Epidermal melanocyte (primary cell): ENCODE data around the gene TPX2.
"Not testable (repeated sequence)": the region's sequence is repeated elsewhere in the genome, so short reads cannot be mapped to it uniquely, and the experiment has no call there.

Experiments
- DNase-seq: peaks from one replicate; pipeline ENCODE4 v3.0.0; 2011; ENCODE audit warnings: low spot score; ENCODE audit not compliant: insufficient read length

The TPX2 gene

DNA sequence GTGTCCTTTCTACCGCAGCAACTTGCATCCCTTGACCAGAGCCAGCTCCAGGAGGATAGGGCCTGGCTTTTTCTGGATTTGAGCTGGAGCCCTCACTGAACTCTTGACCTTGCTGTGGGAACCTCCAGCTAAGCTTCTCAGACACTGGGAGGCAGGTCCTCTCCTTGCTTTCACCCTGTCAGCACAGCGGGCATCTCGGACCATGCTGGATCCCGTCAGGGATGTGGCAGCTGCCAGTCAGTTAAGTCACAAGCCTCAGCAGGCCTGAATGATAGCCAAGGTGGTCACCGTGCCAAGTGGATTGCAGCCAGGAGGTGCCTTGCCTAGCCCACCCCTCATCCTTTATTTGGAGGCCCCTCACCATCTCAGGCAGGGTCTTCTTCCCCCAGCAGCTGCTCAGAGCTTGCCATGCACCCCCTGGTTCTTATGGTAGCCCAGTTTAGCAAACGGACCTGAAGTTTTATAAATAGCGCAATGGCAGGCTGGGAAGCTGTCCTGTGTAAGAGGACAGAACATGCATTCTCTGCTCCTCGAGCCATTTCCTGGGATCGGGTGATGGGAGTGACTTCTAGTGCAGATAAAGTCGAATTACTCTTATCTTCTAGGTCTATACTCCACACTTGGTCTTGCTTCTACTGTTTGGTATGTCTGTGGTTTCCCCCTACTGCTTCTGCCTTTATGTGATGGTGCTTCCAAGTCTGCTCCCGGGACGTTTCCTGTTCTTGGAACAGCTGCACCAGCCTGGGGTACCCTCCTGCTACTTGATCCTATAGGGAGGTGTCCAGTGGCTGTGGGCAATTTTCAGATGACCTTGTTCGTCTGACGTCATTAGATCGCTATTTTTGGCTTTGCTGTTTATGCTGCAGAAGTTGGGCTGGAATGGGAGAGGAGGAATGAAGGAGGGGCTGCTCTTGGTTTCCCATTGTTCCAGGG, 73.0 kb downstream of the TPX2 start:
- DNase-seq = no peak

DNA sequence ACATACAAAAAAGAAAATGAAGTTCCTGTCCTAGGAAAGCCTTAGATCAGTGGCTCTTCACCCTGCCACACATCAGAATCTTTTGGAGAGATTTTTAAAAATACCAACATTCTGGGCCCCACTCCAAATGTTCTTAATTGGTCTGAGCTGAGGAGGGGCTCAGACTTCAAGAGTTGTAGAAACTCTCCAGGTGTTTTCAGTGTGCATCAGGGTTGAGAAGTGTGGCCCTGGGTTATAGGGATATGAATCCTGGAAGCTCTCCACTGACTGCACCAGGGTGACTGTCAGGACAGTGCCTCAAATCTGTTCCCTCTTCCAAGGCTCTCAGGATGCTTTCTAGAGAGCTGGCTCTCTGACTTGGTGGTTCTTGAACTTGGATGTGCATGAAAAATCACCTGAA, 74.5 kb downstream of the TPX2 start:
- no peak for DNase-seq

DNA sequence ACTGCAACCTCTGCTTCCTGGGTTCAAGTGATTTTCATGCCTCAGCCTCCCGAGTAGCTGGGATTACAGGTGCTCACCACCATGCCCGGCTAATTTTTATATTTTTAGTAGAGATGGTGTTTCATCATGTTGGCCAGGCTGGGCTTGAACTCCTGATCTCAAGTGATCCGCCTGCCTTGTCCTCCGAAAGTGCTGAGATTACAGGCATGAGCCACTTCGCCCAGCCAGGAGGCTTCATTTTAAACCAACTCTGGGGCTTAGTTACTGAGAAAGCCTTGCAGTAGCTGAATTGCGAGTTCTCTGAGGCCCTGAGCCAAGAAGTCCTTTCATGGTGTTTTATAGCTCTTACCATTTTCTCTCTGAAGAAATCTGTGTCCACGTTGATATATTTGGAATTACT, 75.1 kb downstream of the TPX2 start:
- not testable (repeated sequence) for DNase-seq

DNA sequence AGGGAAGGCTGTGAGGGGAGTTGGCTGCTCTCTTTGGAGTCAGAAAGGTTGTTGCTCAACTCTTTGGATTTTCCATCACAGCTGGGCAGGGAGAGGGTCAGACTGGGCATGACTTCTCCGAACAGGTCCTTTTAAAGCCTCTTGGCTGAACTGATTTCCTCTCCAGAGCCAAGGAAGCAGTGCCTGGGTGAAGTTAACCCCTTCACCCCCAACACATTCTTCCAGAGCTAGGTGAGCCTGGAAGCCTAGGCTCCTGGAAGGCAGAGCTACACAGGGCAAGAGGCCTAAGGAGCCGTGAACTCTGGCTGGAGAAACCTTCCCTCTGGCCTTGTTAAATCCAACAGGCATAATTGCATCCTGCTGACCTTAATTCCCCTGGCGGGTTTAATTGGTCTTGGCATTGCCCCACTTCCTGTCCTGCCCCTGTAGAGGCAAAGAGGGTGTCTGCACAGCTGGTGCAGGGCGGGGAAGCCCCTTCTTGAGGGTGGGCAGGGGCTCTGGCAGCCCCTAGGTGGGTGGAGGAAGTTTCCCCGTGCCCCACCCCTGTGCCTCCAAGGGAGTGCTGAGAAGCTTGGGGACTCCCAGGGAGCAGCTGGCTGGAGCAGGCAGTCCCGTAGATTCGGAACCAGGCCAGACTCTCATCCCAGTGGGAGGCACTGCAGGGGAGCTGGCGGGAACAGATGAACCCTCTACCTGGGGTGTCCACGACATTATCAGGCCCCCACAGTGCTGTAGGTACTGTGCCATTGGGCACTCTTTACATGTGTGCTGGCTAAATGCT, 76.5 kb downstream of the TPX2 start:
- no peak for DNase-seq

DNA sequence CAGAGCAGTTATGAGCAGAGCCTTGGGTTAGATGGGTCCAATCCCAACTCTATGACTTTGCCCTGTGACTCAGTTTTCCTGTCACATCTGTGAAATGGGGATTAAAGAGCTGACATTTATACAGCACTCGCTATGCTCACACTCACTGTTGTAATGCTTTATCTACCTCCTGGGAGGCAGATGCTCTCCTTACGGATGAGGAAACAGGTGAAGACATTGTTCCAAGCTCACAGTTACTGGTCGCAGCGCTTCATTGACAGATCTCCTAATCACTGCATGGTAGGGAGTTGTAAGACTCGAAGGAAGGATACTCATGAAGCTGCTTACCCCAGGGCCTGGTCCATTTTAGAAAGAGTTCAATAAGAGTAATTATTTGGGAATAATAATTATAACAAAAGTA, 77.1 kb downstream of the TPX2 start:
- DNase-seq = no peak

DNA sequence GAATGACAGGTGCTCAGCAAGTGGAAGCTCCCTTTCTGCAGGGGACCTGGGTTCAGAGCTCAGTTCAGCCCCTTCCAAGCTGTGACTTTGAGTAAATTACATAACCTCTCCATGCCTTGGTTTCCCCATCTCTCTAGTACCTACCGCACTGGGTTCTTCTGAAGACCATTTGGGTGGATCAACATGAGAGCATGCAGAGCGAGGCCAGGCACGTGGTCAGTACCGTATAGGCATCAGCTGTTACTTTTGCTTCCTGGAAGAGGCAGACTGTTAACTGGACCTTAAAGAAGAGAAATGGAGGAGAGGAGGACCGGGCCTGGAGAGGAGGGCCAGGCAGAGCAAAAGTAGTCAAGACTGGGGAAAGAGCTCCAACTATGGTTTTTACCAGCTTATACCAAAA, 78.4 kb downstream of the TPX2 start:
- no peak for DNase-seq

DNA sequence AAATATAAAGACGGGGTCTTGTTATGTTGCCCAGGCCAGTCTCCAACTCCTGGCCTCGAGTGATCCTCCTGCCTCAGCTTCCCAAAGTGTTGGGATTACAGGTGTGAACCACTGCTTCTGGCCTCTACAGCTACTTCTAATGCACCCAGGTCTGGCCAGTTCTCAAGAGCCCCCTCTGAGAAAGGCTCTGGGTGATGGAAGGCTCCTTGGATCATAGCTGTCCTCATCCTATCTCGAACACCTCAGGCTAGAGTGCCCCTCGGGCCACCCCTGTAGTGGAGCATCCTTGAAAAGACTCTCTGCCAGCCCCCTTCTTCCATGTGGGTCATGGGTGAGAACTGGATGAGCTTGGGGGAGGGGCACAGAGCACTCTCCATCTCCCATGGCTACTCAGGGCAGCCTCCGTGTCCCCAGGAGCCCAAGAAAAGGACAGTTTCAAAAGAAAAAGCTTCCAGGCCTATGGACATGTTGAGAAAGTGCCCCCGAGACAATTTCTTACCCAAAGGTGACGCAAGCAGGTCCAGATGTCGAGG, 79.4 kb downstream of the TPX2 start:
- no peak for DNase-seq

DNA sequence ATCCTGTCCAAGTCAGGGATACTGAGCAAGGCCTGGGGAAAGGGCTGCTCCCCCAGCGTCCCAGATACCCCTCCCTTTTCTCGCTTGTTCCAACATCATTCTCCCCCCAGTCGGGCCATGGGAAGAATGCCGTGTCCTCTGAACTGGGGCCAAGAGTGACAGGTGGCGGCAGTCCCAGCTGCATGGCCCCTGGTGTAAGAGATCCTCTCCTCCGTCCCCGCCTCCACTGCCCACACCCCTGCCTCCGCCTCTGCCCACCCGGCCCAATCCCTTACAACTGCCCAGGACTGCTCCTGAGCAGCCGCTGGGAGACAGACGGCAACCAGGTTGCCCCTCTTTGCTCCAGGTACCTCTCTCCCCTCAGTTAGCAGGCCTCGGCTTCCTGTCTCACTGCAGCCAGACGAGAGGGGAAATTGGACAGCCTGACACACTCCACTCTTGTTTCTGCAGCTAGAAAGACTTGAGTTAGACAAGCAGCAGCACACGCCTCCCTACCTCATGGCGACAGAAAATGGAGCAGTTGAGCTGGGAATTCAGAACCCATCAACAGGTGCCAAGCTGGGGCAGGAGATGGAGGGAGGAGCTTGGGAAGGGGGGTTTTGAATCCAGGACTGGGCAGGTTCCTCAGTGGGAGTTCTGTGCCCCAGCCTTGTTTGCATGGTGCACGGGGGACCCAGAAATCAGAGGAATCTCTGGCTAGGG, 80.1 kb downstream of the TPX2 start, which contains the start of gene MYLK2:
Gene MYLK2, plus strand, starts transcription at position 274 of the 702 bp plus-strand sequence. Its CDS starts 225 bp downstream, at position 499.
- no peak for DNase-seq

DNA sequence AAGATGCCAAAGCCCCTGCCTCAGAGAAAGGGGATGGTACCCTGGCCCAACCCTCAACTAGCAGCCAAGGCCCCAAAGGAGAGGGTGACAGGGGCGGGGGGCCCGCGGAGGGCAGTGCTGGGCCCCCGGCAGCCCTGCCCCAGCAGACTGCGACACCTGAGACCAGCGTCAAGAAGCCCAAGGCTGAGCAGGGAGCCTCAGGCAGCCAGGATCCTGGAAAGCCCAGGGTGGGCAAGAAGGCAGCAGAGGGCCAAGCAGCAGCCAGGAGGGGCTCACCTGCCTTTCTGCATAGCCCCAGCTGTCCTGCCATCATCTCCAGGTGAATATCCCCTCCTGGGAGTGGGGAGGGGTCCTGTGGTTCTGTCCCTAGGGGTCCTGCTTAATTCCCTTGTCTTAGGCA, 81.1 kb downstream of the TPX2 start:
- no peak for DNase-seq

DNA sequence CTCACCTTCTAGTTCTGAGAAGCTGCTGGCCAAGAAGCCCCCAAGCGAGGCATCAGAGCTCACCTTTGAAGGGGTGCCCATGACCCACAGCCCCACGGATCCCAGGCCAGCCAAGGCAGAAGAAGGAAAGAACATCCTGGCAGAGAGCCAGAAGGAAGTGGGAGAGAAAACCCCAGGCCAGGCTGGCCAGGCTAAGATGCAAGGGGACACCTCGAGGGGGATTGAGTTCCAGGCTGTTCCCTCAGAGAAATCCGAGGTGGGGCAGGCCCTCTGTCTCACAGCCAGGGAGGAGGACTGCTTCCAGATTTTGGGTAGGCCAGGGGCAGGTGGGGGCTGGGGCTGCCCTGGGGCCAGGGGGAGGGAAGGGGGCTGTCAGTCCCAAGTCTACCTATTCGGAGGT, 82.3 kb downstream of the TPX2 start:
- DNase-seq = no peak

DNA sequence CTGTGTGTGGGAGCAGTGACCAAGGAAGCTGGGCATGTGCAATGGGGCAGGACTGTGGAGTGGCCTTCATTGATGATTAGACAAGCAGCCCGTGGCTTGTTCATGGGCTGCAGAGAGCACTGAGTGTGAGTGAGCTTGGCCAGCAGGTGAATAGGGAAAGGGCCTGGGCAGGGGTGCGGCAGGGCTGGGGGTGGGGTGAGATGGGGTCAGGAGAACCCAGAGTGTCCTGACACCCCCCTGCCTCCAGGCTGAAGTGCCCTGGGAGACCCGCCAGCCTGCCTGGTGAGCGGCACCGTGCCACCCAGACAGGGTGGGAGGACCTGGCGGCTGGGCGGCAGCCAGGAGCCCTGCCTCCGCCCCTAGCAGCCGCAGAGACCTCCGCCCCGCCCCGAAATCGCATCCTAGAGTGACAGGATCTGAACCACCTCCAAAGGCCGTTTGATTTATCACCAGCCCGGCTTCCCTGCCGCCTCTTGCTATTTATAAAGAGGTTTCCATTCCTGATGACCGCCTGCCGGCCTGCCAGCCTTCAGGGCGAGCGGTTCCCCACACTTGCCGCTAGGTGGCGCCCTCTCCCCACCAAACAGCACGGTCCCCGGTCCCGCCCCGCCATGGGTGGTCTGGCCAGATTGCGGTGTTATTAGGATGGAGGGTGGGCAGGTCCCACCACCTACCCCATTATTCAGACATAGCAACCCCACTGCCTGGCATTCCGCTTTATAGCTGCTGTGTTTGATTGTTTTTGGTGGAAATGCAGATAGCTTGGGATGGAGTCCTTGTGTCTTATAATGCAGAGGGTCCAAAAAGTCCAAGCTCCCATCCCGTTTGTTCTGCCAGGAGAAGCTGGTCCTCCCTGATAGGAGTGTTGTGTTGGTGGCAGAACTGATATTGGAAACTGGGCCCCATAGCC, 83.6 kb downstream of the TPX2 start:
- DNase-seq = peak; percentile 80

DNA sequence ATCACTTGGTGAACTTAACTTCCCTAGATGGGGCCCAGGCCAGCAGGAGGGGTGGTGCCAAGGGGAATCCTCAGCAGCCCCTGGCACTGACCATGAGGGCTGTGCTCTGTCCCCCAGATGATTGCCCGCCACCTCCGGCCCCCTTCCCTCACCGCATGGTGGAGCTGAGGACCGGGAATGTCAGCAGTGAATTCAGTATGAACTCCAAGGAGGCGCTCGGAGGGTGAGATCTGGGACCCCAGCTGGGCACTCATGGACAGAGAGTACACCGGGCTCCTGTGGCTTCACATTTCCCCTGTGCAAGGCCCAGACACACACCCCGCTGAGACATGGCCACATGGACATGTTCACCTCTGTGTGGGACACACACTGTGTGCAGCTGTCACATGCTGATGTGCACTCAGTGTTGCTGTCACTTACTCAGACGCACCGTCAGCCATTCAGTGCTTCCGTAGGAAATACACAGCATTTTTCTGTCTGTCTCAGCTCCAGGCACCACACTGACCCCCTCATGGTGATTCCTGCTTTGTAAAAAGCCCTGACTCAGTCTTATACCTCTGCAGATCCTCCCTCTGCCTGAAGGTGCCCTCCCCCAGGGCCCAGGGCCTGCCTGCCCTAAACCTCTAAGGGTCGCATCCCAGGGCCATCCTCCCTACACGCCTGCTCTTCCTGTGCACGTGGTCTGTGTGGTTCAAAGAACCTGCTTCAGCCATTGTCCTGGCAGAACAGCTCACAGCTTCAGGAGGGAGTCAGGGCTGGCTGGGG, 84.5 kb downstream of the TPX2 start:
- no peak for DNase-seq

DNA sequence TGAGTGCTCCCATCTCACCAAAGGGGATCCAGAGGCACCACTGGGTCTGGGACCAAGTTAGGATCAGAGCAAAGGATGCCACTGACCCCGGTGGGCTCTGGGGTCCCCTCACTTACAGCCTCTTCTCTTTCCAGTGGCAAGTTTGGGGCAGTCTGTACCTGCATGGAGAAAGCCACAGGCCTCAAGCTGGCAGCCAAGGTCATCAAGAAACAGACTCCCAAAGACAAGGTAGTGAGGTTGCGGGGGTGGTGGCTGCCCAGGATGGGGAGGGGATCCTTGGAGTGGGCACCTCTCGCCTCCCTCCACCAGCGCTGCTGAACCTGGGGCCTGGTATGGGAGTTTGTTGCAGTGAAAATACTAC, 85.0 kb downstream of the TPX2 start:
- no peak for DNase-seq

DNA sequence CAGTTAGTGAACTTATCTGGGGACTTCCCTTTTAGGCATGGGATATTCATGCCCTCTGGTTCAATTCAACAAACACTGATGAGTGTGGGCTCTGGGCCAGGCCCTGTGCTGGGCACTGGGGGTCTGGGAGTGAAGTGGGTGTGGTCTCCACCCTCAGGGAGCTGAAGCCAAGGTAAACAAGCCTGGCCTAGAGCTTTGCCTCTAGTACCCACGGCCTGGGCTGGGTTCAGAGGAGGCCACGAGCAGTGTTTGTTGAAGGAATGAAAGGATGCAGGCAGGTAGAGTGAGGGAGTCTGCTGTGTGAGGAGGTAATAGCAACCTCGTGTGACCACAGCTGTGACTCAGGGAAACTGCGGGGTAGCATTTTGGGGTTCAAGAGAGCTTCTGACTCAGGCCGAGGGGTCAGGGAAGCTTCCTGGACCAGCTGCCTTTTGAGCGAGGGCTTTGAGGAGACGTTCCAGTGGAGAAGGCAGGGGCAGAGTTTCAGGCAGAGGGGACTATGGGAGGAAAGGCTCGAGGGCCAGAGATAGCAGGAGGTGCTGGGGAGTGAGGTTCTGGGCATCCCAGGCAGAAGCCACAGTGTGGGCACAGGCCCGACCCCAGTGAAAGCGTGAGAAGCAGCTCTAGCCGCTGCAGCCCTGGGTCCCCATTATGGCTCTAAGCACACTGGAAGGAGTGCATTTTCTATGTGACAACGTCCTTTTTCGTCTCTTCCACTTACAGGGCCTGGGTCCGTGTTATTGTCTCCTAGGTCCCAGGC, 85.6 kb downstream of the TPX2 start:
- no peak for DNase-seq

DNA sequence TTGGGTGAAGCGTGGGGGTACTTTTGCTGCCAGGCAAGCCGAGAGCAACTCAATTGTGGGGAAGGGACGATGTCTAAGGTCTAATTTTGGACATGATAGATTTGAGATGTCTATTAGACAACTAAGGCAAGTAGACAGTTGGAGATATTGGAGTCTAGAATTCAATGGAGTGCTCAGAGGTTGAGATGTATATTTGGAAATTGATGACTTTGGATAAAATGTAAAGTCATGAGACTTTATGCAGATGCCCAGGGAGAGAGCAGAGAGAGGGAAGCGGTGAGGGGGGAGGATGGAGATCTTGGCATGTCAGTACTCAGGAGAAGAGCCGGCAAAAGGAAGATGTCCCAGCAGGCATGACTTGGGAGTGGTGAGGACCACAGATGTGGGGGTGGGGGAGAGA, 87.0 kb downstream of the TPX2 start:
- DNase-seq = no peak

DNA sequence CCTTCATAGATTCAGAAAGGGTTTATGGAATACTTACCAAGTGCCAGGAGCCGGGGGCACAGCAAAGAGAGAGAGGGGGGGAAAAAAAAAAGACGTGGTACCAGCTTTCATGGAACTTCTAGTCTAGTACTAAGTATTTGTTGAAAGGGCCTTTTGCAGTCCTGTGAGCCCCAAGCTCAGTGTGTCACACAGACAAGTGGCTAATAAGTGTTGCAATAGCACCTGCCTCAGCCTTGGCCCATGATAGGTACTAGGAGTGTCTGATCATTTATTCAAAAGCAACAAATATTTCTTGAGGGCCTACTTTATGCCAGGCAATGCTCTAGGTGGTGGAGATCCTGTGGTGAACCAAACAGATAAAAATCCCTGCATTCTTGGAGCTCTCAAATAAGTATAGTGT, 88.0 kb downstream of the TPX2 start:
- no peak for DNase-seq

DNA sequence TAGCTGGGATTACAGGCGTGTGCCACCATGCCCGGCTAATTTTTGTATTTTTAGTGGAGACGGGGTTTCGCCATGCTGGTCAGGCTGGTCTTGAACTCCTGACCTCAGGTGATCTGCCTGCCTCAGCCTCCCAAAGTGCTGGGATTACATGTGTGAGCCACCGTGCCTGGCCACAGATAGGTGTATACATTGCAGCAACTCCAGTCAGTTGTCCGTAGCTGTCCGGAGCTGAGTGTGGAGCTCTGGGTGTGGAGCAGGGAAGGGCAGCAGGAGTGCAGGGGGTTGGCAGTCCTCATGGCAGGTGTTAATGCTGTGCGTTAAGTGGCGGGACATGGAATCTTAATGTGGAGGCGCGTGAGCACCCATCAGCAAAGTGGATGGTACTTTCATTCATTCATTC, 88.9 kb downstream of the TPX2 start:
- not testable (repeated sequence) for DNase-seq

DNA sequence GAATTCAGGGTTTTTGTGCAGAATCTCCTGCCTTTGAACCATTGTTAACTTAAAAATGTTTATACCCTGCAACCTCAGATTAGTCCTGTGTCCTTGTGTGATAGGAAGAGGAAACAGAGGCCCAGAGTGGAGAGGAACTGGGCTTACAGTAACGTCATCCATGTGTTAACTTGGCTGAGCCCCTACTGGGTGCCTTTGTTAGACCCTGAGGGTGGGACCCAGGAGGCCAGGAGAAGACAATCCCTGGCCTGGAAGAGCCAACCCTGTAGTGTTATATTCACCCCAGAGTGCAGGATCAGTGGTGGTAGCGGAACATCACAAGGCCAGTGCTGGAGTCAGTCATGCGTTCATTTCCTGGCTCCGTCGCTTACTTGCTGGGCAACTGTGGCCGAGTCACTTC, 90.6 kb downstream of the TPX2 start:
- DNase-seq = no peak

DNA sequence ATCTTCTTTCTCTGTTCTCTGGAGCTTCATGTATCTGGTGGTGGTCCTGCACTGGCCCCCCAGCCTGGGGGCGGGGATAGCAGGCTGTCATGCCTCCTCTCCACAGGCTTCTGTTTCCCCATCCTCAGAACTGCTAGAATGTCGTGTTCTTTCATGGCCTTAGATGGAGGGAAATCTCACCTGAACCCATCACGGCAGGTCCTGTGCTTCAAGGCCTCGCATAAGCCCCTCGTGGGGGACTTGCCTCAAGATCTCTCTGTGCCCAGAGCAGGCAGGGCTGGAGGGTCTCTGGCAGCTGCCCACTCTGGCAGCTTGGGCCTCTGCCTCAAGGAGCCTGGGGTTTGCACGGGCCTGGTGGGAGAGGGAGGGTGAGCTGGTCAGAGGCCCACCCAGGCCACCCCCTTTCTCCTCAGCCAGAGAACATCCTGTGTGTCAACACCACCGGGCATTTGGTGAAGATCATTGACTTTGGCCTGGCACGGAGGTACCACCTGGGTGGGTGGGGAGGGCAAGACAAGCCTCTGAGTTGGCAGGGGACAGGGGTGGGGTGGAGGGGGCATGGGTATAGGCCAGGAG, 91.4 kb downstream of the TPX2 start:
- no peak for DNase-seq
